GM19468 (cell line): ENCODE data around the gene ELOVL6.
A peak's percentile ranks its signal among the peaks of the same experiment; 100 is the strongest.
"Not testable (repeated sequence)": the region's sequence is repeated elsewhere in the genome, so short reads cannot be mapped to it uniquely, and the experiment has no call there.

Source experiments
- ATAC-seq: cut with Tn5 transposase; IDR thresholded peaks from one replicate; pipeline ENCODE4 v1.9.1; 2021; ENCODE audit warnings: mild to moderate bottlenecking, moderate library complexity, moderate number of reproducible peaks; ENCODE audit not compliant: unreplicated experiment; ENCODE audit errors: extremely low read depth

ELOVL6 gene

DNA sequence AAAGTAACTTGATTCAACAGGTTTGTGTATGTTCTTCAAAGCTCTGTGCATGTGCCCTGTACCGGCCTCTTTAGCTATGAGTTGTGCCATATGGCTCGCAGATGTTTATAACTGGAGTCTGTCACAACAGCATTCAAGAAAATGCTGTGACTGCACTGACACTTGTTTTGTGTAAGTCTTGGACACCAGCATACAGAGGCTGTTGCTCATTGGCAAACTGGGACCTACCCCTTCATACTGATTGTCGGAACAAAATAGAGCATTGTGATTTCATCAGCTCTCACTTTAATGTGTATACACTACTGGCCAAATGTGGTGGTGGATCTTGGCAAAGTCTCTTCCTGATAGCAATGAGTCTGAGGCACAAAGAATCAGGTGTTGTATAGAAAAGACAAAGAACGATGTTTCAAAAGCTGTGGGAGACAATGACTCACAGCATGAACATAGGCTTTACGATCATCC, 151.8 kb downstream of the ELOVL6 start:
- no peak for ATAC-seq

DNA sequence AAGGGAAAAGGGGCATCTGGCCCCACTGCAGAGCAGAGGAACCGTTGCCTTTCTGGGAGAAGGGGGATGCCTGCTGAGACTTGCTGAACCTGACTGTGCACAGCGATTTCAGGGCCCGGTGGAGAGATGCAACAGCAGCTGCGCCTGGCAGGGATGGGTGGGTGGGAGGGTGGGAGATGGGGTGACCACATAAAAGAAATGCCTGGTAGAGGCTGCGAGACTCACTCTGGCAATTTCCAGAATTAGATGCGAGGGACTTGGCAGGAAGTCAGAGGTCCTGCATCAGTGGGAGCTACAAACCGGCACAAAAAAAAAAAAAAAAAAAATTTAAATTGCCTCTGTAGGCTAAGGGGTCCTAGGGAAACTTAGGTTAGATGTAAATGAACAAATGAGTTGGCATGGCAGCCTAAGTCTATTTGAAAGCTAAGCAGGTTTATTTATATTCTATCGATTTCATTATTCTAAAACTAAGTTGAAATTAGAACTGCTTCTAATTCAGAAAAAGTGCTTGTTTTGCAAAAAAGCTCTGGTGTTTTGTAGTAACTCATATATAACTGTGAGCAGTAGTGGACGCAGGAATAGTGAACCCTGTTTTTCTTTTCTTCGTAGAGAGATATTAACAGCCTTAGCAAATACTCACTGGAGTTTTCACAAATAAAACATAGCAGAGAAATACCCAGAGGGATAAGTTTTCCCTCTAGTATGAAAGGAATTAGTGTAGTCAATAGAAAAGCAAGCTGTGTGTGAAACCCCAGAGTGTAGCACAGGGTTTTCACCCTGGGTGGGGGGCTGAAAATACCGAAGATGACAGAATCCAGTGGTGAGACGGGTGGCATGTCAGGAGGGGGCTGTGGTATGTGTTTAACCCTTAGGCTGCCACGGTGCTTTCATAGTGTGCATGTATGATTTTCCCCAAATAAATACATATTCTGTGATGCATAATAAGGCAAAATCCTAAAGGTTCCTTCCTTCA, 155.6 kb downstream of the ELOVL6 start:
- ATAC-seq: no peak

DNA sequence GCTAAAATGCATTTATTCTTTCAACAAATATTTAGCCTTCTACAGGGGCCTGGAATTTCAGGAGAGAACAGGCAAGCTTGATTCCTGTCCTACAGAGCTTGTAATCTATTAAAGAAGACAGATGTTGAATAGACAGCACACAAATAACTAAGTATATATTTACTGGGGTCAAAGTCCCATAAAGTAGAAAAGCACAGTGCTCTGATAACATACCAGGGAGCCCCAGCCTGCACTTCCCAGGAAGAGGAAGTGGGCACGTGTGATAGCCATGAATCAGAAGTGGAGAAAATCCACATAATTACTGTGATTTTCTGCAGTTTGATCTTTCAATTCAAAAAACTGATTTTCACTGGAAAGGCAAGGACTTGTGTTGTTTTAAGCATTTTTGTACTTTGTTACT, 156.7 kb downstream of the ELOVL6 start:
- no peak for ATAC-seq

DNA sequence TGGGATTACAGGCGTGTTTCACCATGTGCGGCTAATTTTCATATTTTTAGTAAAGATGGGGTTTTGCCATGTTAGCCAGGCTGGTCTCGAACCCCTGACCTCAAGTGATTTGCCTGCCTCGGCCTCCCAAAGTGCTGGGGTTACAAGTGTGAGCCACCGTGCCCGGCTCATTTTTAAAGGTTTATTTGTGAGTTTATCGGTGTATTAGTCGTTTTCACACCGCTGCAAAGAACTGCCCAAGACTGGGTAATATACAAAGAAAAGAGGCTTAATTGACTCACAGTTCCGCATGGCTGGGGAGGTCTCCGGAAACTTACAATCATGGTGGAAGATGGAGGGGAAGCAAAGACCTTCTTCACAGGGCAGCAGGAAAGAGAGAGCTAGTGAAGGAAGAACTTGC, 159.3 kb downstream of the ELOVL6 start:
- ATAC-seq: not testable (repeated sequence)

DNA sequence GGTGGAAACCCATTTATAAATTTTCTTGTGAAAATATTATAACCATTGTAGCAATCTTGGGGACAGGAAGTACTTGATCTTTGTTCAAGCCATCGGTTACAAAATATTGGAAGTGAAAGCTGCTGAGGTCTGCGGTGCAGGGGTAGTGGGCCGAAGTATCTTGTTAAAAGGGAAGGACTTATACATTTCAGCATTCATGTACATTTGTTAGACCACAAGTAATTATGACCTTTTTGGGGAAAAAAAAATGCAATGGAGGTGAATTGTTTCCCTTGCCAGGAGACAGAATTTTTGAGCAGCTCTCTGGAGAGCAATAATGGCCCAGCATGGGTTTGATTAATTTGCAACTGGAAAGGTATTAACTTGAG, 164.4 kb downstream of the ELOVL6 start:
- ATAC-seq: peak; percentile 97

DNA sequence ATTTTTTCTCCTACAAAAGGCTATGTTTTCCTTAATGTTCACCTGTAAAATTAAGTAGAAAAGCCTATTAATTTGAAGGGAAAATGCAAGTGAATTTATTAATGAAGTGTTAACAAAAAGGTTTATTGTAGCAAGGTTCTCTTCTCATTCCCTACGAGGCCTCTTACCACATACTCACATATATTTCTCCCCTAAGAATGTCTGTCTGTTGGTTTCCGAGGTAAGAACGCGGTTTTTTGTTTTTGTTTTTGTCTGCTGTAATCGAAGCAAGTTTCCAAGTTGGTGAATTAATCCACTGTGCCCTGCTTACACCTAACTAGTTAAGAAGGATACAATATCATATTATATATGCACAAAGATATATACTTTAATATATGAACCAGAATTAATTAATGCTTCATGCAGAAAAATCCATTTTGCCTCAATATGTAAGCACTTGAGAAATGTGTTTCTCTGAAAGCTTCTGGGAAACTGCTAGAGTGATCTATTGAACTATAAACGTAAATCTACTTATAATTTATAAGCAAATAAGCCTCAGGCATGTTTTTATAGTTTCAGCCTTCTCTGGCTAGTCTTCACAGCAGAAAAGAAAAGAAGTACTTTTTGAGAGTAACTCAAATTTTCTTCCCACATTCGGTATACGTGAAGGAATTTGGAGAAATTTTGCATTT, 164.9 kb downstream of the ELOVL6 start:
- ATAC-seq: no peak

DNA sequence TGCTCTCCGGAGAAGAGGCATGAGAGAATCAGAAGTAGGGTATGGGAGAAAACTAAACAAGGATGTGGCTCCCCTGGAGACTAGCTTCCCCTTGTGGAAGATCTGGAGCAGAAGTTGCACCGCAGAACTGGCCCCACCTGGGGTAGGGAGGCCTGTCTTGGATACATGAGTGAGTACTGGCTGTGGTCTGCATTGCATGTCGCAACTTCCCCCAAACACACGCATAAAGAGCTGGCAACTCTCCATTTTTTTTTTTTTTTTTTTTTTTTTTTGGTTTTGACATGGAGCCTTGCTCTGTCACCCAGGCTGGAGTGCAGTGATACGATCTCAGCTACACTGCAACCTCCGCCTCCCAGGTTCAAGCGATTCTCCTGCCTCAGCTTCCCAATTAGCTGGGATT, 165.8 kb downstream of the ELOVL6 start:
- no peak for ATAC-seq

DNA sequence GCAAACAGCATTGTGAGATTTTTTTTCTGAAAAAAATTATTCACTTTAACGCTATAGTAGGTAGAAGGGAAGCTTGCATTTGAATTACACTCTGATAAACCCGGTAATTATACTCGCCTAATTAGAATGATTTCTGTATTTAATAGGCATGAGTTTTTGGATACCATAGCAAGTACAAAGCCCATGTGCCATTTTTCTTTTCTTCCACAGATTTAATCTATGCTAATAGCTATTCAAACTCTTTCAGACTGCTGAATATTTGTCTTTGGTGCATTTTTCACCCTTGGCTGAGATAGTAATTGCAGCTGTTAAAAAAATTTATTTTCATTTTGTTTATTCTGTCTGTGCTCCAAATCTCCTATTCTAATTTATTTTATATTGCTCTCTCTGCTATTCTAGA, 172.7 kb downstream of the ELOVL6 start:
- ATAC-seq: no peak

DNA sequence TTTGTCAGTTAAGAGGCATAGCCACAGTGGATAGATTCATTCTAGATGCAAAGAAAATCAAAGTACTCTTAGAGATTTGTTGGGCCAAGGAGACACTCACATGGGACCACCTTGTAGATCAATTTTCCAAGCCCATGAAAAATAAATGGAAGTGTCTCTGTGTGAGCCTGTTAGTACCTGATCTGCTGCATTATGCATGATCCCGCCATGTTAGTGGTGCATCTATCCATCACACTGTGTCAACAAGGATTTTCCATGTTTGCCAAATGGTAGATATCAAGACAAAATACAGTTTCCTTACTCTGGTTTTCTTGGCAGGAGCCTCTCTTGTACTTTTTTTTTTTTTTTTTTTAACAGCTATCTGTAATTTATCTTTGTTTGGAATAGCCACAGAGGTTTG, 173.4 kb downstream of the ELOVL6 start:
- no peak for ATAC-seq

DNA sequence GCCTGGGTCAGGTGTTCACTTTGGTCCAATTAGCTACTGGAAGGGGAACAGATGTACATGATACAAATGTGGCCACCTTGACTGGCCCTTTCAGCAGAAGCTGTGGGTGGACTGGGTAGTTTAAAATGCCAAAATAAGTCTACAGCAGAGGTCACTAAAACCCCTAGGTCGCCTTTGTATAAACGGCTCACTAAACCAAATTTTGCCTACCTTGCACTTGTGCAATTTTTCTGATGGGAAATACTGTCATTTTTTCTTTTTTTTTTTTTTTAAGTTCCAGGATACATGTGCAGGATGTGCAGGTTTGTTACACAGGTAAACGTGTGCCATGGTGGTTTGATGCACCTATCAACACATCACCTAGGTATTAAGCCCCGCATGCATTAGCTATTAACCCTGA, 176.0 kb downstream of the ELOVL6 start:
- no peak for ATAC-seq

DNA sequence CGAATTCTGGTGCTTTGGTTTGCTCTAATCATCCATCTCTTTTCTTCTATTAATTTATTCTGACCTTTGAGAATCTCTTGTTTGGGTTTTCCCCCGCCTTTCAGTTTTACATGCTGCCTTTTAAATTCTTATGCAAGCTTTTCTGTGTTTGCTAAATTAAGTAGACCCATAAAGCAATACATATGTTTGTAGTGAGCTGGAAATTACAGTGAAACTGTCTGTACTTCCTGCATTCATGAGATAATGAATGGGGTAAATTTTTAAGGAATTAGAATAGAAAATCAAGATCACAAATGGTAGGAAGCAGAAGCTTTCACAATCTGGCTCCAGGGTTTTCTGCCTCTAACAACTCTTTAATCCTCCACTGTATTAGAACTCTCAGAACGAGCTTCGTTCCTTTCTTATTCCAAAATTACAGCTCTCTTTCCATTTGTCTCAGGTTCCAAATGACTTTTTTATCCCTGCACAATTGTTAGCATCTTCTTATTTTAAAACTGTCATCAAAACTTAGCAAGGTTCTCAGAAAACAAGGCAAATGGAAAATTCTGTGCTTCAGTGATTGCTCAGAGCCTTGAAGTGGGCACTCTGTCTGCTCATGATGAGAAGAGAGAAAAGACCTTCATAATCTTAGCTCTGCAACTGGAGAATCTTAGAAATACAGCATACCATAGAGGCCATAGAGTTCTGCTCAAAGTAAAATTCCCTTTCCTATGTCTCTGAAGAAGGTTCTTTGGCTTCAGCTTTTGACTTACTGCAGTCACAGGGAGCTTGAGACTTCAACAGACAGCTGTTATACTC, 177.6 kb downstream of the ELOVL6 start:
- ATAC-seq: no peak

DNA sequence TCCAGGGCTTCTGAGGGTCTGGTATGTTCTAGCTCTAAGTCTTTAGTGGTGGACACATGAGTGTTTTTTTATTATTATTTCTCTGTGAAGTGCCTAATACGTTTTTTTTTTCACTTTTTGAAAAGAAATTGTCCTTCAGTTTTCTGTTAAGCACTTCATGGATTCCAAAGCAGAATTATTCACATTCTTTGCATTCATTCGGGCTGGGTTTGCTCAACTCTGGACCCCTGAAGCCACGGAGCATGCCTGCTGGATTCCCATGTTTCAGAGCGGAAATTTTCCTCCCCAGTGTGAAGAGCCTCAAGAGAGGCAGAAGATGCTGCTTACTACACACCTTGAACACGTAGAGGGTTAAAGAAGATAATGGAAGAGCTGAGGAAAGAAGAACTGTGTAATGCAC, 178.3 kb downstream of the ELOVL6 start:
- no peak for ATAC-seq

DNA sequence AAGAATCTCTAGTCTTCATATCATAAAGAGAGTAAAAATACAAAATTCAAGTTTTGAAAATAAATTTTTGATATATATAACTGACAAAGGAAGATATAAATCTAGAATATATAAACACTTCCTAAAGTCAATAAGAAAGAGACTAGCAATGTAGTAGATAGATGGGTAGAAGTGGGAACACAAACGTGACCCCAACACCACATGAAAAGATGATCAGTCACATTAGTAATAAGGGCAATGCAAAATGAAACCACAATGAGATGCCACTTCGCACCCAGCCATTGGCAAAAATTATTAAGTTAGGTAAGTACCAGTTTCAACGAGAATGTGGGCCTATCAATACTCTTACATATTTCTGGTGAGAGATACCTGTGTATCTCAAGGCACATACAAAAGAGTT, 179.3 kb downstream of the ELOVL6 start:
- no peak for ATAC-seq

DNA sequence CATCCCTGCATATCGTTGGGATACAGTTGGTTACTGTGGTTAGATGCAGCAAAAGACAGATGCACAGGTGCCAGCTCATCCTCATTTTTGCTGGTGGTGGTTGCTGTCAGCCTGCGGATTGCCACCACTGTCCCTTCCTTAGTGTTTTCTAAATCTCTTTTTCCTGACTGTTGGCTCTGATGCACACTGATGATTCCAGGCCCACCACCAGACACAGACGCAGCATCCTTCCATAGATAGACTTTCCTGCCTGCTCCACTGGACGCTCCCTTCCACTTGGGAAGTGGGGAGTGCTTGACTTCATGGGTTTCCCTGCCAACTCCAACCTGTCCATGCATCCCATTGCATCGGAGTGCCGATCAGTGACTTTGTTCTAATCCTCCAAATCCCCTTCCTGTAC, 184.2 kb downstream of the ELOVL6 start:
- no peak for ATAC-seq

DNA sequence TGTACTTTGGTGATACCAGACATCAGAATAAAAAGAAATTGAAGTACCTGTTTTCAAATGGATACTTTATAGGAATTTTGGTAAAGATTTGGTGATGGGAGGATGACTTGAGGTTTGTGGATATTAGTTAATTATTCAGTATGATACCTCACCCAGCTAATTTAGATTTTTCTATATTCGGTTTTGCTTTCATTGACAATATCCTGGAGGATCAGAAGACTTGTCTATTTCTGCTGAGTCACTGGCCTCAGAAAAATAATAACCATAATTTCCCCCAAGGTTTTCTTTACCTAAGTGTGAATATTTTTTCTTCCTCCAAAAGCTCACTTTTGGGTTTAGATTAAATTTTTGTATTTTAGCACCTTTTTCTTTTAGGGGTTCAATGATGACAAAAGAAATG, 185.5 kb downstream of the ELOVL6 start:
- ATAC-seq: no peak

DNA sequence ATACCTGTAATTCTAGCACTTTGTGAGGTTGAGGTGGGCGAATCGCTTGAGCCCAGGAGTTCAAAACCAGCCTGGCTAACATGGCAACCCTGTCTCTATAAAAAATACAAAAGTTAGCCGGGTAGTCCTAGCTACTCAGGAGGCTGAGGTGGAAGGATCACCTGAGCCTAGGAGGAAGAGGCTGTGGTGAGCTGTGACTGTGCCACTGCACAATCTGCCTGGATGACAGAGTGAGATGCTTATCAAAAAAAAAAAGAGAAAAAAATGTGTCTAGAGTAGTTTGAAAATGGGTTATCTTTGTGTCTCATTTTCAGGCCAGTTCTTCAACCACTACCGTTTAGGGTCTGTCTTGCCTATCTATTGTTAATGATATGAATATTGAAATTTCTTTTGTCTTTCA, 187.6 kb downstream of the ELOVL6 start:
- no peak for ATAC-seq

DNA sequence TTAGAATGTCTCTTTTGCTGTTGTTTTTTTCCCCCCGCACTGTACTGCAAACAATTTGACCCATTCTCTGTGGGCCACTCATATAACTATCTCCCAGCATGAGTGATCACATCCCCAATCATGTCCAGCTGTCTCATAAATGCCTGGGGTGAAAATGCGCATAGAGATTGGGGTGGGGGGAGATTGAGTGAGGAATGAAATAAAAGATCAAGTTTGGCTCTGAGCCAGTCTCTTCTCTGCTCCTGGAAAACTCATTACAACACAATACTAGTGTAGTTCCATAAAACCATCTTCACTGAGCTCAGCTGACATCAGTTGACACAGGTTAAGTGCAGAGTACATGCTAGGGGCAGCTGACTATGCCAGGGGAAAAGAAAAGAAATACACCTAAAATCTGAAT, 188.9 kb downstream of the ELOVL6 start:
- no peak for ATAC-seq

DNA sequence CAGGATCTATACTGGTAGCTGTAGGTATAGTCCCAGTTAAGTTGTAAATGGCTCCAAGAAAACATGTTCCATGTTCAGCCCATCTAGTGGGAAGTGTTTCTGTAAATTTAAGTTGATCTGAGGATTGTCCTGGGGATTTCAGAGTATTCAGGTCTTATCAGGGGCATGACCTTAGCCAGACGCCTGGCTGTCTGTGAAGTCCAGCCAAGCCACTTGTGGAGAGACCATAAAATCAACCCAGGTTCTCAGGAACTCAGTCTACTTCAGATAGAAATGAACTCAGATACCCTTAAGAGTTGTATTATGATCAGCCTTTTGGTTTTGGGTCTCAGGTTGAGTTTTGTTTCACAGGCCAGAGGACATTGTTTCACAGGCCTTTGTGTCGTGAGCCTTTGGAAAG, 189.9 kb downstream of the ELOVL6 start:
- no peak for ATAC-seq

DNA sequence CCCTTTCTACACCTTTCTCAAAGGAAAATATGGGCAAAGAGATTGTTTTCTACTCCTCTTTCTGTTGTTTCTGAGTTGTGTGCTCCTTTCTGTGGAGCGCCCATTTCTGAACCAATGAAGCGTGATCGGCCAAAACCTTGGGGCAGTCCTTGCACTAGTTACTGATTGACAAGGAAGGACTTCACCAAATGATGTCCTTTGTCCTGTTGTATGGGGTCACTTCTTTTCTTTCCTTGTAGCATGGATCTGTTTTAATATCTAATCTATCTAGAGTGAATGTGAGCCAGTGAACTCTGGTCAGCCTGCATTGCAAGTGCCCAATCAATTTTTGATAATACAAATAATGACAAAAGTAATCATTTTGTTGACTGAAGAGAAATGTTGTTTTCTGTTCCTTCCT, 191.2 kb downstream of the ELOVL6 start:
- no peak for ATAC-seq

DNA sequence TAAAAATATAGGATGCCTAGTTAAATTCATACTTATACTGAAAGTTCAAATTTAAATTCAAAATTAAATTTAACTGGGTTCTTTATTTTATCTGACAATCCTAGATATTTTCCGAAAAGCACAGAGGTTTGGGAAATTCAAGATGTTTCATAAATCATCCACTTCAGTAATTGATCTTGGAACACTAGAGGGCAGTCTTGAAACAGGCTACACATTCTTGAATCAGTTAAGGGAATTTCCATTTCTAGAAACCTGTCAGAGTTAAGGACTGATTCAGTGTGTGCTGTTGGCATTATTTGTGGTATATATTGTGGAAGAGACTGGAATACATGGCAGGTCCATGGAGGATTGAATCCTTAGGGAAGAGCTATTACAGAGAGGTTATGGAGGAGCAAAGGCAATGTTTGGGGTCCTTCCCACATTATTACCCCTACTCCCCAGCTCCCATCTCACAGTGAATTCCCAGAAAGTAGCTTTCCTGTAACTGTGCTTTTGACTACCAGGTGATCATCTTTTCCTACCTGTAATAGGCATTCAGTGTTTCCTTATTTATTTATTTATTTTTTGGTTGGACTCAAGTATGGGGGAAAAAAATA, 192.9 kb downstream of the ELOVL6 start:
- no peak for ATAC-seq
